PC-3 (cell line): ENCODE data around the gene NT5C1B. TPM values are rescaled to one million over a fixed set of nuclear protein-coding genes. Genes with fewer than 3 reads are reported as not detected.

Experiments used
- ATAC-seq: fragments of 200-7000 bp; cut with Tn5 transposase; 2 replicates; pipeline ENCODE4 v1.9.1; 2020; ENCODE audit warnings: mild to moderate bottlenecking, moderate library complexity
- BruUV-seq: library from RNA; stranded (reverse); fragments of 400-500 nt; replicated peaks from 2 replicates; lab custom pipeline; 2021; lab: Mats Ljungman, UMichigan
- CTCF ChIA-PET: fragments of 300-600 bp; sonication (Branson Sonifier 250); formaldehyde crosslinking; loops from one replicate; lab custom pipeline; 2022; ENCODE audit warnings: antibody characterized with exemption; lab: Charles Lee
- POLR2A ChIA-PET: fragments of 300-600 bp; sonication (Branson Sonifier 250); formaldehyde crosslinking; loops from one replicate; lab custom pipeline; 2022; ENCODE audit warnings: antibody characterized with exemption; ENCODE audit not compliant: unreplicated experiment; lab: Charles Lee
- DNase-seq: peaks from one replicate; pipeline ENCODE4 v3.0.0-alpha.2; 2015
- H2AFZ ChIP-seq: fragments of 300-600 bp; sonication (generic); 2 replicates; pipeline ENCODE4 v1.6.0; 2016; ENCODE audit warnings: antibody characterized with exemption, low read length
- H3F3A ChIP-seq: fragments of 300-600 bp; sonication (generic); one replicate; pipeline ENCODE4 v1.6.0; 2017; ENCODE audit warnings: antibody characterized with exemption, low read length, control low read depth, mild to moderate bottlenecking; ENCODE audit not compliant: unreplicated experiment
- H3K27ac ChIP-seq: fragments of 300-600 bp; sonication (generic); 2 replicates; pipeline ENCODE4 v1.5.1; 2016; ENCODE audit warnings: mild to moderate bottlenecking, low read length
- H3K27me3 ChIP-seq: fragments of 300-600 bp; sonication (generic); 2 replicates; pipeline ENCODE4 v1.6.1; 2016; ENCODE audit warnings: low read length, mixed read lengths
- H3K36me3 ChIP-seq: fragments of 300-600 bp; sonication (generic); 2 replicates; pipeline ENCODE4 v1.6.1; 2016; ENCODE audit warnings: low read depth, mixed run types, low read length, mixed read lengths
- H3K4me1 ChIP-seq: fragments of 300-600 bp; sonication (generic); 2 replicates; pipeline ENCODE4 v1.5.1; 2016; ENCODE audit warnings: low read length; ENCODE audit not compliant: insufficient read depth
- H3K4me2 ChIP-seq: fragments of 300-600 bp; sonication (generic); 2 replicates; pipeline ENCODE4 v1.6.0; 2016; ENCODE audit warnings: low read length
- H3K4me3 ChIP-seq: fragments of 300-600 bp; sonication (generic); 2 replicates; pipeline ENCODE4 v1.5.1; 2016; ENCODE audit warnings: mild to moderate bottlenecking, low read length, mixed read lengths
- H3K79me2 ChIP-seq: fragments of 300-600 bp; sonication (generic); 2 replicates; pipeline ENCODE4 v1.6.1; 2017; ENCODE audit warnings: low read length, mixed read lengths
- H3K9ac ChIP-seq: fragments of 300-600 bp; sonication (generic); 2 replicates; pipeline ENCODE4 v1.6.0; 2016; ENCODE audit warnings: mild to moderate bottlenecking, low read length
- H3K9me2 ChIP-seq: fragments of 300-600 bp; sonication (generic); replicated peaks from 2 replicates; pipeline ENCODE4 v1.6.1; 2016; ENCODE audit warnings: mixed run types, low read length, mixed read lengths
- H3K9me3 ChIP-seq: fragments of 300-600 bp; sonication (generic); 2 replicates; pipeline ENCODE4 v1.6.1; 2016; ENCODE audit warnings: low read length, mixed read lengths
- H4K20me1 ChIP-seq: fragments of 300-600 bp; sonication (generic); 2 replicates; pipeline ENCODE4 v1.6.1; 2016; ENCODE audit warnings: low read length, mixed read lengths
- EZH2 ChIP-seq: fragments of 300-600 bp; sonication (generic); IDR thresholded peaks from one replicate; pipeline ENCODE4 v1.6.1; 2017; ENCODE audit warnings: antibody characterized with exemption, mild to moderate bottlenecking, low read length; ENCODE audit not compliant: unreplicated experiment
- EZH2phosphoT487 ChIP-seq: fragments of 300-600 bp; sonication (generic); IDR thresholded peaks from 2 replicates; pipeline ENCODE4 v1.6.1; 2018; ENCODE audit warnings: mild to moderate bottlenecking, antibody characterized with exemption, low read length, borderline replicate concordance
- intact Hi-C: fragments of 100-400 bp; cut with micrococcal nuclease; formaldehyde crosslinking; loops from 2 replicates; pipeline ENCODE4 v1.9.0; 2023
- total RNA-seq: library from RNA; depleted of rRNA; stranded (reverse); fragments of >200 nt; gene quantifications from 2 replicates; pipeline ENCODE4 v1.2.3, GENCODE V29; 2014
- TF ChIP-seq, protein P1 (sequence below): fragments of 300-600 bp; sonication (generic); conservative IDR thresholded peaks from 2 replicates; pipeline ENCODE4 v1.5.1; 2017; ENCODE audit warnings: antibody characterized with exemption, low read depth, mild to moderate bottlenecking, low read length

NT5C1B gene
- total RNA-seq, 1 experiment from 2014 or later, result not detected

DNA sequence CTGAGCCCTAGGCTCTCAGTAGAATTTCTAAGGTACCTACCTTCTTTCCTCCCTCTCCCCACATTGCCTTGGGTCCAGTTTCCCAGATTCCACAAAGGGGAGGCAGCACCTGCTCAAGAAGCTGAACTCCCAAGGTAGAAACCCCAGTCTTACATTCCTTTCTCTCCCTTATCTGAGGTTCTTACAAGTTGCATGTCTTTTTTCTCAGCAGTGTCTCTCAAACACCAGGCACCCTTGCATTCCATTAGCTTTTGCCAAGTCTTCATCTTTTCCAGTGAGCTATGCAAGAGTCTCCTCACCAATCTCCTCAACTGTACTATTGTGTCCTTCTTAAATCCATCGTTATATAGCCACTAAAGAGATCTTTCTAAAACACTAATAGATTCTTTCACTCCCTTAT, 4.1 kb upstream of the NT5C1B start:
- Histone ChIP-seq H3K4me2 (no peak overlapping the region), H3K27me3 (no peaks in the 10 kb centered on the region), H3K9ac (no peak overlapping the region), H4K20me1 (no peaks in the 10 kb centered on the region), H3K9me2 (no peaks in the 10 kb centered on the region), H3F3A (no peaks in the 10 kb centered on the region), H3K36me3 (no peaks in the 10 kb centered on the region), H3K4me1 (peaks cover 12% of the 10 kb centered on the region), H3K79me2 (no peaks in the 10 kb centered on the region), H2AFZ (no peak overlapping the region), H3K4me3 (no peak overlapping the region), H3K27ac (no peak overlapping the region), H3K9me3 (no peaks in the 10 kb centered on the region)
- POLR2A ChIA-PET, result no interaction called here
- intact Hi-C loops, result no loop called here
- ATAC-seq, result no peak
- BruUV-seq, result no TSS peak
- CTCF ChIA-PET, result no interaction called here
- no peak for TF ChIP-seq EZH2phosphoT487
- TF ChIP-seq, protein P1, sequence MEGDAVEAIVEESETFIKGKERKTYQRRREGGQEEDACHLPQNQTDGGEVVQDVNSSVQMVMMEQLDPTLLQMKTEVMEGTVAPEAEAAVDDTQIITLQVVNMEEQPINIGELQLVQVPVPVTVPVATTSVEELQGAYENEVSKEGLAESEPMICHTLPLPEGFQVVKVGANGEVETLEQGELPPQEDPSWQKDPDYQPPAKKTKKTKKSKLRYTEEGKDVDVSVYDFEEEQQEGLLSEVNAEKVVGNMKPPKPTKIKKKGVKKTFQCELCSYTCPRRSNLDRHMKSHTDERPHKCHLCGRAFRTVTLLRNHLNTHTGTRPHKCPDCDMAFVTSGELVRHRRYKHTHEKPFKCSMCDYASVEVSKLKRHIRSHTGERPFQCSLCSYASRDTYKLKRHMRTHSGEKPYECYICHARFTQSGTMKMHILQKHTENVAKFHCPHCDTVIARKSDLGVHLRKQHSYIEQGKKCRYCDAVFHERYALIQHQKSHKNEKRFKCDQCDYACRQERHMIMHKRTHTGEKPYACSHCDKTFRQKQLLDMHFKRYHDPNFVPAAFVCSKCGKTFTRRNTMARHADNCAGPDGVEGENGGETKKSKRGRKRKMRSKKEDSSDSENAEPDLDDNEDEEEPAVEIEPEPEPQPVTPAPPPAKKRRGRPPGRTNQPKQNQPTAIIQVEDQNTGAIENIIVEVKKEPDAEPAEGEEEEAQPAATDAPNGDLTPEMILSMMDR, result no peak
- no peak for TF ChIP-seq EZH2
- DNase-seq, result no peak

DNA sequence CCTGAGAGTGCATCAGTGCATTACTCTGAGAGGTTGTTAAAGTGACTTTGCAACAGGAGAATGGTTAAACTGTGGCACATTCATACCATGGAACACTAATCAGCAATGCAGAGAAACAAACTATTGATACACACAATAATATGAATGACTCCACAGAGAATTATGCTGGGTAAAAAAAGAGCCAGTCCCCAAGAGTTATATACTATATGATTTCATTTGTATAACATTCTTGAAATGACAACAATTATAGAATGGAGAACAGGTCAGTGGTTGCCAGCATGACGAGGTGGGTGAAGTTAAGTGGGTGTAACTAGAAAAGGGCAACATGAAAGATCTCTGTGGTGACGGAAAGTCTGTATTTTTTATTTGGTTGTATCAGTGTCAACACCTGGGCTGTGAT, 3.0 kb upstream of the NT5C1B start:
- Histone ChIP-seq H3K27me3 (no peaks in the 10 kb centered on the region), H3K4me1 (peaks cover 20% of the 10 kb centered on the region), H3K4me2 (no peak overlapping the region), H3K9ac (no peak overlapping the region), H4K20me1 (no peaks in the 10 kb centered on the region), H3F3A (no peaks in the 10 kb centered on the region), H3K4me3 (no peak overlapping the region), H2AFZ (no peak overlapping the region), H3K27ac (no peak overlapping the region), H3K9me2 (no peaks in the 10 kb centered on the region), H3K79me2 (no peaks in the 10 kb centered on the region), H3K36me3 (no peaks in the 10 kb centered on the region), H3K9me3 (no peaks in the 10 kb centered on the region)
- TF ChIP-seq EZH2phosphoT487, result no peak
- TF ChIP-seq EZH2, result no peak
- TF ChIP-seq, protein P1, result no peak
- no peak for DNase-seq
- intact Hi-C loops, result no loop called here
- ATAC-seq, result no peak
- ChIA-PET CTCF (no interaction called here), POLR2A (no interaction called here)
- BruUV-seq, result no TSS peak

DNA sequence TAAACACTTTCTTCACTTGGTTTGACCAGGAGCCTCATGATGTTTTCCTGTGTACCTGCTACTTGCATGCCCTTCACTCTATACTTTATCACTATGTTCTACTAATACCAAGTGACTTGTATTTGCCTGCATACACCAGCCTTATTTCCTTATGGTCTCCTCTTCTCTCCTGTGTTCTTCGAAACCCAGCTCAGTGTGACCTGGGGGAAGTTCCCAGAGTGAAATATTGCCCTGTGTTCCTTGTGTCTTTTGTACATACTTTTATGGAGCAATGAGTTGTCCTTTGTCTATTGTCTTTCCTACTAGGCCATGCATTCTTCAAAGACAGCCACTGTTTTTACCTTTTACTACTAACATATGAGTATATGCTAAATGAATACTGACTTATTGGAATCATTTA, 567 bp downstream of the NT5C1B start:
- no peaks in the 10 kb centered on the region for H4K20me1 ChIP-seq
- BruUV-seq, result no TSS peak
- H3K9me2 ChIP-seq, result no peaks in the 10 kb centered on the region
- intact Hi-C loops, result no loop called here
- no peaks in the 10 kb centered on the region for H3K9me3 ChIP-seq
- ChIA-PET CTCF (no interaction called here), POLR2A (no interaction called here)
- no peak overlapping the region for H3K4me3 ChIP-seq
- no peak overlapping the region for H3K4me2 ChIP-seq
- TF ChIP-seq EZH2 (no peak), EZH2phosphoT487 (no peak)
- TF ChIP-seq, protein P1, result no peak
- peak; percentile 47 for ATAC-seq
- H3K36me3 ChIP-seq, result 0 out of 2 replicates have a peak, but pooled peaks cover 4% of the 10 kb centered on the region
- no peak overlapping the region for H3K9ac ChIP-seq
- no peak overlapping the region for H3K27ac ChIP-seq
- H3K79me2 ChIP-seq, result no peaks in the 10 kb centered on the region
- H3K4me1 ChIP-seq, result peaks cover 33% of the 10 kb centered on the region
- H3K27me3 ChIP-seq, result no peaks in the 10 kb centered on the region
- H3F3A ChIP-seq, result no peaks in the 10 kb centered on the region
- H2AFZ ChIP-seq, result no peak overlapping the region
- no peak for DNase-seq
